Dedifferentiated amniotic fluid mesenchymal stem cell (primary cell): ENCODE results near the gene TP73.
A peak's percentile ranks its signal among the peaks of the same experiment; 100 is the strongest.

Source experiments
- DNase-seq: peaks from one replicate; pipeline ENCODE4 v3.0.0-alpha.2; 2016; ENCODE audit errors: extremely low spot score

TP73 gene

DNA sequence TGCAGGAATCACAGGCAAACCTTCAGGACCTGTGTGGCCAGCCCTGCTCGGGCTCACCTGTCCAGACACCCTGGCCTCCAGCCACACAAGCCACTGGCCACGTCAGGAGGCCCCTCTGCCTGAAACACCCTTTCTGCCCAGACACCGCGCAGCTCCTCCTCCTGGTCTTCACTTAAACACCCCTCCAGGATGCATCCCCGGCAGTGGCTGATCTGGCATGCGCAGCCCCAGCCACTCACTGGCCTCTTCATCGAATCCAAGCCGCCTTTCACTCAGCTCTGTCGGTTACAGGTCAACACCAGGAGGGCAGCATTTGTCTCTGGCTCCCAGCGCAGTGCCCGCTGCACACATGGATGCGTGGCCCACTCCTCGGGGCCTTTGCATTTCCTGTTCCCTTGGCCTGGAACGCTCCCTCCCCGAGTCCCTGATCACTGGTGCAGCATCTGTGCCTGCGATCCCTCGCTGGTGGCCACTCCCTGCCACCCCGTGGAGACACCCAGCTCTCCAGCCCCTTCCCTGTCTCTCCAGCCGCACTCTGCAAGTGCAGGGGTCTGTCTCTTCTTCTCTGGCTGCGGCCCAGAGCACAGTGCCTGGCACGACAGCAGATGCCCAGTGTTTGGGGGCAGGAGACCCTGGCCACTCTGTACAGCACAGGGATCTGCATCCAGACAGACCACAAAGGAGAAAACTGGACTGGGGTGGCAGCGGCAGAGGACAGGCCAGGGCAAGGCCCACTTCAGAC is 18.1 kb upstream of the TP73 start:
- DNase-seq: no peak

DNA sequence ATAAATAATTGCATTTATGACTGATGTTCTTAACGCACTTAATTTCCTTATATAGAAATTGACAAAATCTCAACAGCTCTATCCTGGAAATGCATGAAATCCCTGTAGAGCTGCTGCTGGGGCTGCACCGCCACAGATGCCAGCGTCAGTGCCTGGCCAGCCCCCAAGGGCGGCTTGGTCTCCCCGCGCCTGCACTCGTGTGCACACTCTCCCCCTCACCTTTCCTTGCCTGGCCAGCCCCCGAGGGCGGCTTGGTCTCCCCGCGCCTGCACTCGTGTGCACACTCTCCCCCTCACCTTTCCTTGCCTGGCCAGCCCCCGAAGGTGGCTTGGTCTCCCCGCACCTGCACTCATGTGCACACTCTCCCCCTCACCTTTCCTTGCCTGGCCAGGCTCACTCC is 16.2 kb upstream of the TP73 start:
- DNase-seq: no peak

DNA sequence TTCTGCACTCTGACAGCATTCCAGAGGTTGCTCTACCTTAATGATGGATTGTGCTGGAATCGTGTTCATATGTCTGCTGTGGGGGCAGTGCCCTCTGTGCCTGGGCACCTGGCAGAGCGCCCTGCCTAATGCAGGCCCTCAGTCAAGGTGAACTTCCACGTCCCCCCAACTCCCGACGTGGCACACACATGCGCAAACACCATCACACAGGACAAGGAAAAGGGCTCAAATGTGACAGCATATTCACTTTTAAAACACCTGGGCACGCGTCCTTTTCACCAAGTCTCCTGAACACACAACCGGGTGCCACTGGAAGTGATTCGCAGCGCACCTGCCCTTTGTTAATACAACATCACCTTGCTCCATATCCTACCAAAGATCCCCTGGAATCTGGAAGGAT is 15.8 kb upstream of the TP73 start:
- DNase-seq: no peak

DNA sequence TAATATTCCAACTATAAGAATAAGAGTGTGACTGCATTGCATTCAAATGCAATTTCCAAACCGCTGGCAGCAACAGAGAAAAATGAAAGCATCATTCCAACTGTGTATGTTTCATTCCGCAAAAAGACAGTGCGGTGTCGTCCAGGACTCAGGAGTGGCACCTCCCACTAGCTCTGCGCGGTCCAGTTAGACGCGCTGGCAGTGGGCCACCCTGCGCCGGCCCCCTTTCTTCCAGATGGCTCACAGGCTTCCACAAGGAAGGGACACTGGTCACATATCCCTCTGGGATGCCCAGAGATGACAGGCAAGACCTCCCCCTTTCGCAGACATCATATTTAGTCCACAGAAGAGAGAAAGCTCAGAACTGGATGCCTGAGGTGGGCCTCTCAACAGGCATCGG is 14.3 kb upstream of the TP73 start:
- no peak for DNase-seq

DNA sequence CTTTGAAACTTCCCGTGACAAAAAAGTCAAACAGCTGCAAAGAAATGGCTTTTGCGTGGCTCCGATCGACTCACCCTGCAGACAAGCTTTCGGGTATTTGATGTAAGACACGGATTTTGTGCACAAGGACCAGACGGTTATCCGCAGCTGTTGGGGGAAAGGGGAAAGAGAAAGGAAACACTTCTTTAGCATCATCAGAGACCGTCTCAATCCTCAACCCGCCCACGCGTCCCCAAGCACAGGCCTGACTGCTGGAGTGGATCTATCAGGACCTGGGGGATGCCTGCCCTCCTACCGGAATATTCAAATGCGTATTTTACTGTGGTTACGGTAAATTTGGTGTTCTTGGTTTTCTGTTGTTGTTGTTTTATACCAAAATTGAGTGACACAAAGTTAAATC is 13.6 kb upstream of the TP73 start:
- DNase-seq: no peak

DNA sequence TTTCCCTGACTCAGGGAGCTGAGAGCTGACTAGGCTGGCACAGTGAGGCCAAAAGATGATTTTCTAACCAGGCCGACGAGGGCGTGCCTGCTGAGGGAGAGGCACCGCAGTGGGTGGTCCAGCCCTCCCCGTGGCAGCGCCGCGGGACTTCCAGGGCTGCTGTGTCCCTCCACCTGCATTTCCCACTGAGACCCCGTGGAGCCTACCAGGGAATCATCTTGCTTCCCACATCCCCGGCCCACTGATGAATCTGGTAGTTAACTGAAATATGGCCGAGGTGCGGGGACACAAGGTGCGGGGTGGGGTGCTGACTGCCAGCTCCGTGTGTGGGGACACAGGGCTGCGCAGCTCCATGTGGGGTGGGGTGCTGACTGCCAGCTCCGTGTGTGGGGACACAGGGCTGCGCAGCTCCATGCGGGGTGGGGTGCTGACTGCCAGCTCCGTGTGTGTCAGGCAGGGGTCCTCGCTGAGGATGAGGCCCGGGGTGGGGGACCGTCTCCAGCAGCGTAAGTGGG is 12.9 kb upstream of the TP73 start:
- DNase-seq: no peak

DNA sequence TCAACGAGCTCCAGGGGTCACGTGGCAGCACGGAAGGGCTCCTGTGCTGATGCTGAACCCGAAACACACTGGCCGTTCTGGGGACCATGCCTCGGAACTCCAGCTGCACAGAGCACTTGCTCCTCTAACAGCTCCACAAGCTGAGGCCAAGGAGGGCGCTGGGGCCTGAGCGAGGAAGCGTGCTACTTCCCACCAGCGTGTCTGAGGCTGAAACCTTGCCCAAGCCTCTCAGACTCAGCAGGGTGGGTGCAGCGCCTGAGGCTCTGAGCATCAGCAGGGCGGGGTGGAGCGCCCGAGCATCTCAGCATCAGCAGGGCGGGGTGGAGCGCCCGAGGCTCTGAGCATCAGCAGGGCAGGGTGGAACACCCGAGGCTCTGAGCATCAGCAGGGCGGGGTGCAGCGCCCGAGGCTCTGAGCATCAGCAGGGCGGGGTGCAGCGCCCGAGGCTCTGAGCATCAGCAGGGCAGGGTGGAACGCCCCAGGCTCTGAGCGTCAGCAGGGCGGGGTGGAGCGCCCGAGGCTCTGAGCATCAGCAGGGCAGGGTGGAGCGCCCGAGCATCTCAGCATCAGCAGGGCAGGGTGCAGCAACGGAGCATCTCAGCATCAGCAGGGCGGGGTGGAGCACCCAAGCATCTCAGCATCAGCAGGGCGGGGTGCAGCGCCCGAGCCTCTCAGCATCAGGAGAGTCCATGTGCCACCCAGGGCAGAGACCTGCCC is 12.0 kb upstream of the TP73 start:
- DNase-seq: no peak

DNA sequence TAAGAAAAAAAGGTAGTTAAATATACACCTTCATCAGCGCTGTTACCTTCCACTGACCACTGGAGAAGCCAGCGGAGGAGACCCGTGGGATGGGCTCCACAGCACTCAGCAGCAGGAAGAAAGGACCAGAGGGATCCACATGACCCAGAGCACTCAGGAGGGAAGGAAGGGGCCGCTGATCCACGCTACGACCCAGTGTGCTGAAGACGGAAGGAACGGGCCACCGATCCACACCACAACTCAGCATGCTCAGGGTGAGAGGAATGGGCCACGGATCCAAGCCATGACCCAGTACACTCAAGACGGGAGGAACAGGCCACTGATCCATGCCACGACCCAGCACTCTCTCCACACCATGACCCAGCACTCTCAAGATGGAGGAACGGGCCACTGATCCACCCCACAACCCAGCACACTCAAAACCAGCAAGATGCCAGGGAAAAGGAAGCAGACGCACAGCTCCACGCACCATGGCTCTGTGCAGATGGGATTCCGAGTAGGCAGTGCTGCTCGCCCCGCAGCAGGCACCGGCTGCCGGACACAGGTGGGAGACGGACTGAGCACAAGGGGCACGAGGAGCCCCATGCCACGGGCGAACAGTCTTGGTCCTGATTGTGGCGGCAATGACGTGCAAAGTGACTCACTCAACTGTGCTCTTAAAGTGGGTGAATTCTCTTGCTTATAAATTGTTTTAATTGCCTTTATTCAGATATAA is 11.1 kb upstream of the TP73 start:
- DNase-seq: no peak

DNA sequence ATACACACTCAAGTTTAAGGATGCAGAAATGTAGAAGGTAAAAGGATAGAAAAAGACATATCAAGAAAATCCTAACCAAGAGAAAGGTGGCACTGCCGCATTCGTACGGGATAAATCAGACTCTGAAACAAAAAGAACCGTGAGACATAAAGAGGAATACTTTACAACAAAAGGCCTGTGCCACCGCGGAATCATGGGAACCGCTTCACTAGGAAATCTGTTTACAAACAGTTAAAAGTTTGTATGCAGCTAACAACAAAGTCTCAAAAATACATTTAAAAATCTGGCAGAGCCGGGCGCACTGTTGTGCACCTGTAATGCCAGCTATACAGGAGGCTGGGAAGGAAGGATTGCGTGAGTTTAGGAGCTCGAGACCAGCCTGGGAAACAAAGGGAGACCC is 10.5 kb upstream of the TP73 start:
- no peak for DNase-seq

DNA sequence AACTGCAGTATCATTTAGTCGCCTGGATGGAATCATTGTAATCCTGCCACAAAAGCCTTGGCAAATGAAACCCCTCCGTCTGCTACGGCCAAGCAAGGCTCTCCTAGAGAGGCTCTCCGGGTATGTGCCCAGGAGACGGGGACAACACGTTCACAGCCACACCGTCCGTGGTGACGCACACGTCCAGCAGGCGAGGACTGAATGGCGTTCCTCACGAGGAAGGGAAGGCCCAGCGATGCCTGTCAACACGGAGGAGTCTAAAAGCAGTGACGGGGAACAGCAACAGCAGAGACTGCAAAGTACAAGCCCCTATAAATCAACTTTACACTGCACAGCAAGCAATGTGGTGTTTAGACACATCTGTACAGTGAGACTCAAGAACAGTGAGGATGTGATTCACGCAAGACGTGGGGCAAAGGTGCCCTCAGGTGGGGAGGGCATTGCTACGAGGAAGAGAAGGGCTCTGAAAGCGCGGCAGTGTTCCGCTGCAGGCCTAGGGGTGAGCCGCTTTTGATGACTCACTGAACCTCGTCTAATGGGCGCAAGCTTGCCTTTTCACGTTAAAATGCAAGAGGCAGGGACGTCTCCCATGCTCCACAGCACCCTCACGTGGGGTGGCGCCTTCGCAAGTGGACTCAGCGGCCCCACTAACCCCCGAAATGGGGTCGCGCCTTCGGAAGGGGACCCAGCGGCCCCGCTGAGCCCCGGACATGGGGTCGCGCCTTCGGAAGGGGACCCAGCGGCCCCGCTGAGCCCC is 9.2 kb upstream of the TP73 start:
- no peak for DNase-seq

DNA sequence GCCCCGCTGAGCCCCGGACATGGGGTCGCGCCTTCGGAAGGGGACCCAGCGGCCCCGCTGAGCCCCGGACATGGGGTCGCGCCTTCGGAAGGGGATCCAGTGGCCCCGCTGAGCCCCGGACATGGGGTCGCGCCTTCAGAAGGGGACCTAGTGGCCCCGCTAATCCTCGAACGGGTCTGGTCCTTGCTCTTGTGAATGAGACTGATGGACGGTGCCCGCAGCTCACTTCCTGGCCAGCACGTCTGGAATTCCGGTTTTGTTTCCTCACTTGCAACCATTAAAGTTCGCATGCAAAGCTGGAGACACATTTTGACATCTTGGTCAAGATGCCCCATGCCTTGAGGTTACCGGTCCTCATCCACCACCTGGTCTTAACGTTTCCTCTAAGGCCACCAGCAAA is 8.0 kb upstream of the TP73 start:
- DNase-seq: no peak

DNA sequence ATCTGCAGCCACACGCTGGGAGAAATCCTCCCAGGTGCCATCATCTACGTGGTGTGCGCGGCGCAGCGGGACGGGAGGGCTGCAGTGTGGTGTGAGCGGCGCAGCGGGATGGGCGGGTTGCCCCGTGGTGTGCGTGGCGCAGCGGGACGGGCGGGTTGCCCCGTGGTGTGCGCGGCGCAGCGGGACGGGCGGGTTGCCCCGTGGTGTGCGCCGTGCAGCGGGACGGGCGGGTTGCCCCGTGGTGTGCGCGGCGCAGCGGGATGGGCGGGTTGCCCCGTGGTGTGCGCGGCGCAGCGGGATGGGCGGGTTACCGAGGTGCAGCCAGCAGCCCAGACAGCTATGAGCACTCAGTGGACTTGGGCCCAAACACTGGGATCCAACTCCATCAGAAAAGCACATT is 7.1 kb upstream of the TP73 start:
- DNase-seq: no peak

DNA sequence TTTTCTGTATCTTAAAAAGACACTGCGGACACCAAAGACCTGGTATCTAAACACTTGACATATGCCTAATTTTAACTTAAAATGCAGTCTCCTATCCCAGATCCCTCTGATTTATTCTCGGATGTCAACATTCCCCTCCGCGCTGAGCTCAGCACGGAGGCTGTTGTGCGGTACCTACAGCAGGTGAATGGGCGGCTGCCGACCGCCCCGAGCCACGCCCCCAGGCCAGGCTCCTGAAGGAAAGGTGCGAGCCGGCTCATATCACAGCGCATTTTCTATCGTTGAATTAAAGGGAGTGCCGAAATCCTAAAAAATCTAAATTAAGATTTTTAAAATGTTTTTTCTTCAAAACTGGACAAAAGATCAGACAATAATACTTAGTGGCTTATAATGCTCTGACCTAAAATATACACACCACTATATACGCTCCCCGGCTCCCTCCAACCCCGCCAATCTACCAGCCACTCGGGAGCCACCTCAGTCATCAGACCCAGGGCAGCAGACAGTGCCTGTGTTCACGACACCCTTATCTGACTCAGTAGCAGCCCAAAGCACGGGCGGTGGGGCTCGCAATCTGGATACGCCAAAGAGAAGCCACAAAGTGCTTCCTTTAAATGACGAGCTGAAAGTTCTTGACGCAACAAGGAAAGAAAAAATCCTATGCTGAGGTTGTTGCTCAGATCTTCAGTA is 6.5 kb upstream of the TP73 start:
- no peak for DNase-seq

DNA sequence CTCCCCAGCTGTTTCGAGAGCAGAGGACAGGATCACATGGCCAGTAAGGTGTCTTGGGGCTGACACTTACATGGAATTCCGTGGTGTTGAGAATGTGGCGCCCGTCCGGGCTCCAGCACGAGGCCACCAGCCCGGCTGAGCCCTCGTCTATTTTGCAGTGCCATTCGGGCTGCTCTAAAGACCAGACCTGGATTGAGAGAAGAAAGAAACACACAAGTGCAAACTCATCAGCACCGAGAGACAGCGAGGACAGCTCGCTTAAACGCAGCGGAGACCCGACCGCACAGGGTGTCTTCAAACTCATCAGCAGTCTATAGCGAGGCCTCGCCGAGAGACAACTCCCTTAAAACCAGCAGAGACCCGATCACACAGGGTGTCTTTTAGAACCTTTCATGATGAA is 5.7 kb upstream of the TP73 start:
- DNase-seq: no peak

DNA sequence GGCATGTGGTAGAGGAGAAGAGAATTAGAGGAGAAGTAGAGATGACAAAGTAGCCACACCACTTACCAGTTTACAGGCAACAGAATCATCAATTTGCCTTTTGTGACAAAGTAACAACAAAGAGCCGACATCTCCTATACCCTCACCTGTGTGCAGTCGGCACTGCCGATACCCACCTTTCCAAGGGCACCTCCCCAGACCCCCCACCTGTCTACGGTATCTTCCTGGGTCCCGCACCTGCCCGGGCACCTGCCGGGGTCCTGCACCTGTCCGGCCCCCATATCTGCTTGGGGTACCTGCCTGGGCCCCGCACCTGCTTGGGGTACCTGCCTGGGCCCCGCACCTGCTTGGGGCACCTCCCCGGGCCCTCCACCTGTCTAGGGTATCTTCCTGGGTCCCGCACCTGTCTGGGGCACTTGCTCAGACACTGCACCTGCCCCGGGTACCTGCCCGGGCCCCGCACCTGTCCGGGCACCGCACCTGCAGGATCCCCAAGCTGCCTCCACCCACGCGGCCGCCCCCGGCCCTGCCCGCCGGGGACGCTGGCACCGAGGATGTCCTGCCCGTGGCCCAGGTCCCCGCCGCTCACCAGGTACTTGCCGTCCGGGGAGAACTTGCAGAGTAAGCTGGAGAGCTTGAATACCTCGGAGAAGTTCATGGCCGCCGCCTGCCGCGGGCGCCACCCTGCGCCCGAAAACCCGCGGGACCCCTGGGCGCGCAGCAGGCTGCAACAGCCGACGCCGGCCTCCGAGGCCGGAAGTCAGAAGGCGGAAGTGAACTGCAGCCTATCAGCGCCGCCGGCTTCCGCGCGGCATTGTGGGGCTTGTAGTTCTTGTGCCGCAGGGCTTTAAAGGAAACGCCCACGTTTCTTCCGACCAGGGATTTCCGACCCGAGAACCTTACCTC is 2.7 kb upstream of the TP73 start, which contains the start of gene WRAP73:
Gene WRAP73 (minus strand): TSS at position 762 of the 906 bp plus-strand sequence. CDS start 104 bp downstream, at position 658.
- DNase-seq: peak; percentile 89

DNA sequence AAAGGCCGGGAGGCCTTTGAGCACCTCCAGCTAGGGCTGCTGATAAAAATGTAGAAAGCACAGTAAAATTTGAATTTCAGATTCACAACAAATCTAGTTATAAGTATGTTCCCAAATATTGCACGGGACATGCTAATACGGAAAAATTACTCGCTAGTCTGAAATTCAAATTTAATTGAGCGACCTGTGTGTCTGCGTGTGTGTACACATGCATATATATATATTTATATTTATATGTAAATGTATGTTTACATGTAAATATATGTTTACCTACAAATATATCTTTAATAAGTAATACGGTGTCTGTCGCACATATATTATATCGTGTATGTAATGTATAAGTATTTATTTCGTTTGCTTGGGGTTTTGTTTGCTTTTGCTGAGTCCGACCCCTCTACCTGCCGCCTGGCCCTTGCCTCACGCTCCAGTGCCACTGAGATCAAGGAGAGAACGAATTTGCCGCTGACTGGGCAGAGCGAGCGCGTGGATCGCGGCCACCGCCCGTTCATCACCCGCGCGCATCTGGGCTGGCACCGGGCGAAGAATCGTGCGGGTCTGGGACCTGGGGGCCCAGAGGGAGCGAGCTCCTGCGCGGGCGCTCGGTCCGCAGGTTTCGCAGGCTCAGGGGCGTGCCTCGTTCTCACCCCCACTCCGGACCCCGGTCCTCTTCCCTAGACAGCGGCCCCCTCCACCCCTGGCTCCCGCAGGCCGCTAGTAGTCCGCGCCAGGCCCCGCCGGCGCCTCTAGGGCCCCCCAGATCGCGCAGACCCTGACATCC is 1.9 kb upstream of the TP73 start:
- DNase-seq: no peak

DNA sequence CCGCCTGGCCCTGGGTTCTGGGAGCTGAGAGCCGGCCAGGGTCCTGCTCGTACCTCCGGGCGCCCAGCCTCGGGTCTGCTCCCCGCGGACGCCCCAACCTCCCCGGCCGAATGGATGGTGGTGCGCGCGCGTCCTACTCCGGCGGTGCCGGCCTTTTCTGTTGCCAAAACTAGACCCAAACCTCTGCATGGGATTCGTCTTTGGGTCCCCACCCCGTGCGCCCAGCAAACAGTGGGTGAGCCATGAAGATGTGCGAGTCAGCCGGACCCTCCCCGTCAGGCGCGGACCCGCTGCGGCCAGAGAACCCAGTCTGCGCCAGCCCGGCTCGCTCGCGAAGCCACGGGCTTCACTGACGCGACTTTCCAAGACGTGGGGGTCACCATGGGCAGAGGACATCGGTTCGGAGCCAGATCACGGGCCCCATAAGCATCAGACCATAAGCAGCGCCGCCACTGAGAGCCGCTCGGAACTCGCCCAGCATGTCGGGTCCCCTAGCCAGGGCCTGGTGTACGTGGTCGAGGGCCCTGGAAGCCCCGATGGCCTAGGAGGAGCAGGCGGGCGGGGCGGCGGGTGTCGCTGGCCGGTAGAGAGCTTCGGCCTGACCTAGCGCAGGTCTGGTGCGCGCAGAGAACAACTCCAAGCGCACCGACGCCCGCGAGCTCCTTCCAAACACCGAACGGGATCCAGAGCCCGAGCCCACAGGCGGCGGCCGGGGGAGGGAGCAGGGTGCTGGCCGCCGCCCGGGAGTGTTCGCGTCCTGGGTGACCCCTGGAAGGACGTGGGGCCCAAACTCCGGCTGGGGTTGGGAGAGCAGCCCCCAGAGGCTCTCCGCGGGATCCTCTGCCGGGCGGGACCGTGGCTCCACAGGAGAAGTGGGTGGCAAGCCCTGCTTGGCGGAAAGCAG is 1.0 kb upstream of the TP73 start:
- no peak for DNase-seq

DNA sequence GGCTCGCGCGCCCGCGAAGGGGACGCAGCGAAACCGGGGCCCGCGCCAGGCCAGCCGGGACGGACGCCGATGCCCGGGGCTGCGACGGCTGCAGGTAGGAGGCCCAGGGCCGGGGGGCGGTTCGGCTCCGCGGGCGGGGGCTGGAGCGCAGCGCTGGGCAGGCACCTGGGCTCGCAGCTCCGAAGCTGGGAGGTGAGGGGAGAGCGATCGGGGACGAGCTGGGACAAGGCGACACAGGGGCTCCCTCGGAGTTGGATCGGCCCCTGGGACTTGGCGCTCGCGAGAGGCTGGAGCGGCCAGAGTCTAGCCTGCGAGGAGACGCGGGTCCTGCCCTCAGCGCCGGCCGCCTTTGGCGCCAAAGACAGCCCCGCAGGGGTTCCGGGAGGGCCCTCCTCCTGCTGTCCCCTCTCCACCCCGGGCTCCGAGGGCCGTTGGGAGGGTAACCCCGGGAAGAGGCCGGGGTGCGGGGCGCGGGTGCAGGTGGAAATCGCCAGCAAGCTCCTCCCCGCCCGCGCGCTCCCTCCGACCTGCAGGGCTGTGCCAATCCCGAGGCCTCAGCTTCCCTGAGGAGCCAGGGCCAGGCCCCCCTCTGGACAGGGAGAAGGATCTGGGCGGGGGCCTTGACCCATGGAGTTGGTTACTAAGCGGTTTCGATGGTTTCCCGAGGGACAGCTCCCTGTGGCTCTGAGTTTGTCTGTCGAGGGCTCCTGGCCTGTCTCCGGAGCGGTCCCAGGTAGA is 401 bp downstream of the TP73 start:
- DNase-seq: no peak
